HepG2 (cell line): ENCODE measurements around the gene SNX2. TPM values are rescaled to one million over a fixed set of nuclear protein-coding genes. Genes with fewer than 3 reads are reported as not detected.

Source experiments
- ATAC-seq: fragments of 200-7000 bp; cut with Tn5 transposase; 3 replicates; pipeline ENCODE4 v1.9.1; 2020; ENCODE audit warnings: mild to moderate bottlenecking, moderate library complexity
- BruUV-seq: library from RNA; stranded (reverse); fragments of 400-500 nt; replicated peaks from 2 replicates; lab custom pipeline; 2021; lab: Mats Ljungman, UMichigan
- CTCF ChIA-PET: fragments of 300-600 bp; formaldehyde crosslinking; extraction: SDS; loops from one replicate; lab custom pipeline; 2021; ENCODE audit warnings: low total read pairs, inconsistent platforms, low intra/inter-chr PET ratio; lab: Yijun Ruan, JAX
- POLR2A ChIA-PET: fragments of 350-600 bp; sonication (Branson Sonifier 250); formaldehyde crosslinking; loops from one replicate; lab custom pipeline; 2020; ENCODE audit warnings: antibody characterized with exemption, inconsistent platforms; lab: Yijun Ruan, JAX
- DNase-seq: peaks from one replicate; pipeline ENCODE4 v3.0.0-alpha.2; 2015; ENCODE audit warnings: low spot score
- FAIRE-seq: peaks from 3 replicates; lab custom pipeline; 2011; peaks lifted over from hg19 to GRCh38; lab: Jason Lieb, UNC
- H2AFZ ChIP-seq: one replicate; pipeline ENCODE4 v1.6.1; 2011; ENCODE audit warnings: low read length, inconsistent platforms
- H3K27ac ChIP-seq: fragments of 300-600 bp; 3 replicates; pipeline ENCODE4 v1.8.0; 2011; ENCODE audit warnings: mixed run types, mild to moderate bottlenecking, mixed read lengths, low read length, inconsistent platforms; ENCODE audit not compliant: insufficient read depth; ENCODE audit errors: extremely low read length
- H3K27me3 ChIP-seq, 2 experiments: fragments of 200-600 bp in 1 of 2; 2 replicates in 1 of 2; 3 replicates in 1 of 2; pipeline versions ENCODE4 v1.6.0 to v1.8.0; 2011; ENCODE audit warnings: low read length in 2 of 2, mild to moderate bottlenecking in 2 of 2, moderate library complexity in 2 of 2, inconsistent platforms in 1 of 2; ENCODE audit not compliant: insufficient read depth in 2 of 2, control insufficient read depth in 1 of 2
- H3K36me3 ChIP-seq, 2 experiments: fragments of 200-600 bp in 1 of 2; replicated peaks in 1 of 2; 2 replicates in 1 of 2; 3 replicates in 1 of 2; pipeline versions ENCODE4 v1.5.1 to v1.8.0; 2011; ENCODE audit warnings: low read length in 2 of 2, inconsistent platforms in 1 of 2; ENCODE audit not compliant: insufficient read depth in 2 of 2, control insufficient read depth in 1 of 2
- H3K4me1 ChIP-seq: 2 replicates; pipeline ENCODE4 v1.5.1; 2012; ENCODE audit warnings: low read length, inconsistent platforms; ENCODE audit not compliant: insufficient read depth
- H3K4me2 ChIP-seq: 2 replicates; pipeline ENCODE4 v1.6.0; 2011; ENCODE audit warnings: low read depth, low read length, inconsistent platforms
- H3K4me3 ChIP-seq, 3 experiments: fragments of 200-600 bp in 1 of 3; sonication (generic), shearing (Covaris generic) in 1 of 3; replicated peaks in 1 of 3; 2 replicates each; pipeline ENCODE4 v1.5.1; 2011 to 2016; ENCODE audit warnings: low read length in 3 of 3, inconsistent platforms in 2 of 3, low read depth in 2 of 3, mild to moderate bottlenecking in 2 of 3, control low read depth in 1 of 3, mixed read lengths in 1 of 3; ENCODE audit not compliant: insufficient read depth in 1 of 3
- H3K79me2 ChIP-seq: one replicate; pipeline ENCODE4 v1.6.1; 2011; ENCODE audit warnings: low read length, inconsistent platforms; ENCODE audit not compliant: insufficient read depth
- H3K9ac ChIP-seq: 2 replicates; pipeline ENCODE4 v1.6.0; 2011; ENCODE audit warnings: mild to moderate bottlenecking, low read depth, low read length, inconsistent platforms; ENCODE audit not compliant: insufficient read depth
- H3K9me3 ChIP-seq: 2 replicates; pipeline ENCODE4 v1.5.1; 2012; ENCODE audit warnings: mild to moderate bottlenecking, low read length
- H4K20me1 ChIP-seq: 2 replicates; pipeline ENCODE4 v1.6.0; 2011; ENCODE audit warnings: inconsistent platforms, mild to moderate bottlenecking, low read length, moderate library complexity; ENCODE audit not compliant: insufficient read depth
- BRCA1 ChIP-seq: sonication (generic); formaldehyde crosslinking; IDR thresholded peaks from 2 replicates; pipeline ENCODE4 v1.4.0; 2020; ENCODE audit warnings: missing genetic modification reagents
- KDM1A ChIP-seq: IDR thresholded peaks from 2 replicates; pipeline ENCODE4 v1.6.1; 2016; ENCODE audit warnings: missing compliant biosample characterization
- MEIS2 ChIP-seq: sonication (generic); formaldehyde crosslinking; IDR thresholded peaks from 2 replicates; pipeline ENCODE4 v1.9.0; 2021; ENCODE audit warnings: mild to moderate bottlenecking, missing genetic modification reagents
- REL ChIP-seq: sonication (generic); formaldehyde crosslinking; conservative IDR thresholded peaks from 2 replicates; pipeline ENCODE4 v1.8.0; 2022; ENCODE audit warnings: mild to moderate bottlenecking, missing genetic modification reagents, moderate library complexity
- ZBTB49 ChIP-seq: sonication (generic); formaldehyde crosslinking; IDR thresholded peaks from 2 replicates; pipeline ENCODE4 v1.4.0; 2020; ENCODE audit warnings: missing genetic modification reagents, borderline replicate concordance
- ZNF709 ChIP-seq: sonication (generic); formaldehyde crosslinking; IDR thresholded peaks from 2 replicates; pipeline ENCODE4 v1.5.0; 2020; ENCODE audit warnings: mild to moderate bottlenecking, missing genetic modification reagents
- WGBS: methylation state at CpG from one replicate; pipeline ENCODE4 v1.1.6; 2017; ENCODE audit warnings: low lambda C conversion rate; 5-methylcytosine and 5-hydroxymethylcytosine counted together
- in situ Hi-C: cut with HindIII; loops from 2 replicates; pipeline ENCODE4 v1.10.0; 2017; ENCODE audit warnings: low pct_unique_long_range_greater_than_20kb; ENCODE audit not compliant: extremely low pct_ligation_motif_present
- intact Hi-C: fragments of 100-400 bp; cut with micrococcal nuclease; formaldehyde crosslinking; loops from one replicate; pipeline ENCODE4 v1.10.0; 2022; ENCODE audit not compliant: unreplicated experiment
- polyA plus RNA-seq, 8 experiments: library from polyadenylated mRNA; depleted of rRNA in 3 of 8; stranded (reverse) in 7 of 8; unstranded in 1 of 8; fragments of >200 nt; fragmentation: Illumina TruSeq in 4 of 8; extraction: Trizol in 4 of 8; gene quantifications; 2 replicates each; pipeline versions ENCODE4 v1.2.1 to v1.2.3, GENCODE V29; 2011 to 2016; ENCODE audit warnings: low read depth in 4 of 8, missing spikeins in 1 of 8, mixed read lengths in 1 of 8; ENCODE audit not compliant: insufficient read depth in 1 of 8
- total RNA-seq, 5 experiments: library from RNA; depleted of rRNA; stranded (reverse); fragments of >200 nt; fragmentation: Illumina TruSeq; extraction: Trizol; gene quantifications; 2 replicates each; pipeline ENCODE4 v1.2.3, GENCODE V29; 2016; ENCODE audit warnings: low read depth in 1 of 5

SNX2 gene
- total and polyA plus RNA-seq, 2 of the 13 experiments (the other 11 are each of a cell fraction or from before 2014, with no cell fraction given) = 26.4 to 78.8 TPM

DNA sequence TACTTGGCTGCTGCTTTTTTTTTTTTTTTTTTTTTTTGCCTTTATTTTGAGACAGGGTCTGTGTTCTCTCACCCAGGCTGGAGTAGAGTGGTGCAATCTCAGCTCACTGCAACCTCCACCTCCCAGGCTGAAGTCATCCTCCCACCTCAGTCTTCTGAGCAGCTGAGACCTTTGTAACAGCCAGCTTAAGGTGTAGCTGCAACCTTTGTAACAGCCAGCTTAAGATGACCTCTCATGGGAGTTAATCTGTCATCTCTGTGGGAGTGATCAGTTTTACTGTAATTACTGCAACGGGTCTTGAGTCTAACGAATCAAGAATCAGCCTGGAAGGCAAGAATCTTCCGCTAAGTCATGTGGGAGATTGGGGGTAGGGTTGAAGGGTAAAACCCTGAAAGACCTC is 31.6 kb upstream of the SNX2 start (continued):
- TF ChIP-seq BRCA1 (CRISPR knock-in tag) = no peak

GRCh38 chr5:122745597-122745996 is 29.3 kb upstream of the SNX2 start:
- TF ChIP-seq ZNF709 (CRISPR knock-in tag) (no peak), MEIS2 (CRISPR knock-in tag) (no peak), KDM1A (CRISPR knock-in tag) (no peak), ZBTB49 (CRISPR knock-in tag) (no peak), REL (CRISPR knock-in tag) (no peak)
- Histone ChIP-seq H3K36me3 (no peaks in the 10 kb centered on the region), H3K27me3 (peaks cover 1 to 4% of the 10 kb centered on the region in 2 experiments; a peak in 2 of 5 replicates), H3K27ac (no peak overlapping the region), H3K9ac (no peak overlapping the region), H3K79me2 (no peaks in the 10 kb centered on the region), H3K4me1 (no peaks in the 10 kb centered on the region), H2AFZ (no peak overlapping the region), H3K4me2 (no peak overlapping the region), H3K4me3 (no peak overlapping the region), H4K20me1 (no peaks in the 10 kb centered on the region), H3K9me3 (no peaks in the 10 kb centered on the region)
- FAIRE-seq (no peak), ATAC-seq (no peak), DNase-seq (no peak)
- no TSS peak for BruUV-seq
- ChIA-PET CTCF (no interaction called here), POLR2A (no interaction called here)
- intact Hi-C loops = no loop called here
- in situ Hi-C loops = no loop called here
- 3% methylated on average over 2 of the region's 2 CpGs for WGBS
